ENCODE results near the gene CEP112. TPM values are rescaled to one million over a fixed set of nuclear protein-coding genes. Genes with fewer than 3 reads are reported as not detected.

The CEP112 gene
- total and polyA plus RNA-seq, 2 of the 8 experiments (the other 6 are each of a cell fraction or from before 2014, with no cell fraction given) = 0.62 to 3.1 TPM

DNA sequence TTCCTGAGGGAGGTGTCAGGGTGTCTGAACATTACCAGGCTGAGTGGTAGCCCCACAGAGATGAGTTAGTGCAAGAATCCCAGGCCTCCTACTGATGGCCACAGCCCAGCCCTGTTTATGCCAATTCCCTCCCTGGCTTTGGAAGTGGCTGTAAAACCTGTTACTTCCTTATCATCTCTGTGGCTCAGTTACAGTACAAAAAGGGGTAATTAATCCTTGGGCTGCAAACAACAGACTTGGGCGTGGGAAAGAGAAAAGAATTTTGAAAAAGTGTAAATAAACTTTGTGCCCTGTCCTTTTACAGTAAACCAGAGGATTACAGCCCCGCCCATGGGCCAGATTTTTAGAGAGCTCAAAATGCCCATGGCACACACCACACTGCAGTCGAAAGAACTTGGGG lies 557.4 kb downstream of the CEP112 start:
- no peak overlapping the region for H2BK12ac ChIP-seq (ENCODE audit: low read depth, low read length)
- DNase-seq (ENCODE audit: low read depth in 1 of 2, low spot score in 2 of 2) (no peak), FAIRE-seq (no peak)
- H2AK5ac ChIP-seq (ENCODE audit: low read depth, low read length) = no peak overlapping the region
- H3K4me3 ChIP-seq (ENCODE audit: extremely low read depth in 1 of 4, insufficient read depth in 2 of 4, low read depth in 3 of 4, low read length in 4 of 4) = no peak overlapping the region
- H2AFZ ChIP-seq (ENCODE audit: low read length) = no peak overlapping the region
- H4K5ac ChIP-seq (ENCODE audit: insufficient read length, low read depth, low read length) = no peak overlapping the region
- H4K91ac ChIP-seq (replicated peaks; ENCODE audit: insufficient read length, low read length) = no peak overlapping the region
- no peaks in the 10 kb centered on the region for H3K79me2 ChIP-seq (ENCODE audit: control insufficient read depth in 1 of 2, insufficient read depth in 2 of 2, low read length in 2 of 2)
- H3K4ac ChIP-seq (replicated peaks; ENCODE audit: insufficient read length, low read depth, low read length) = no peak overlapping the region
- no peak overlapping the region for H3K9ac ChIP-seq (replicated peaks in 1 of 4; ENCODE audit: extremely low read depth in 1 of 4, low read depth in 3 of 4, low read length in 3 of 4)
- peaks cover 0 to 5% (median 1%) of the 10 kb centered on the region in 4 experiments; a peak in 3 of 7 replicates for H3K4me1 ChIP-seq (replicated peaks in 1 of 4; ENCODE audit: control insufficient read depth in 3 of 4, insufficient read depth in 4 of 4, low read length in 3 of 4)
- no peak overlapping the region for H3K23ac ChIP-seq (ENCODE audit: insufficient read length)
- no peak overlapping the region for H3K27ac ChIP-seq (ENCODE audit: low read depth, low read length)
- POLR2A ChIA-PET (ENCODE audit: partially characterized antibody) = no interaction called here
- no peak overlapping the region for H3K4me2 ChIP-seq (ENCODE audit: insufficient read depth in 1 of 2, low read depth in 2 of 2, low read length in 2 of 2)
- no peak overlapping the region for H2BK120ac ChIP-seq (replicated peaks; ENCODE audit: low read depth, low read length)
- no peak overlapping the region for H2BK20ac ChIP-seq (ENCODE audit: low read length)
- no peaks in the 10 kb centered on the region for H3K79me1 ChIP-seq (ENCODE audit: low read depth, low read length)
- no peaks in the 10 kb centered on the region for H3K9me3 ChIP-seq (ENCODE audit: insufficient read depth in 2 of 2, low read depth in 1 of 2, low read length in 1 of 2)
- no peak overlapping the region for H2BK15ac ChIP-seq (ENCODE audit: low read length)
- H4K20me1 ChIP-seq (replicated peaks in 1 of 2; ENCODE audit: control insufficient read depth in 1 of 2, insufficient read depth in 2 of 2, low read length in 2 of 2) = no peaks in the 10 kb centered on the region
- no peak overlapping the region for H3K18ac ChIP-seq (ENCODE audit: extremely low read depth, low read length)
- WGBS, 2 experiments (ENCODE audit: extremely low coverage in 1 of 2, insufficient coverage in 1 of 2, insufficient read length in 1 of 2, insufficient replicate concordance in 2 of 2, low coverage in 1 of 2, low lambda C conversion rate in 2 of 2, missing lambda C conversion rate in 1 of 2) = 95% methylated on average over 3 of the region's 3 CpGs; no CpG with 5 or more reads in 1 of the 2 experiments
- no peaks in the 10 kb centered on the region for H3K27me3 ChIP-seq (replicated peaks in 1 of 4; ENCODE audit: control insufficient read depth in 3 of 4, extremely low read depth in 1 of 4, insufficient read depth in 3 of 4, low read length in 3 of 4)
- CTCF ChIA-PET (ENCODE audit: partially characterized antibody) = interaction anchor here (2.1 kb wide), 1 partner anchor 13 kb away, joined by 6 read pairs; no protein-coding TSS in a partner anchor
- H4K8ac ChIP-seq (ENCODE audit: extremely low read depth, insufficient read depth, low read length) = no peak overlapping the region
- H3K14ac ChIP-seq (ENCODE audit: insufficient read length) = no peak overlapping the region
- H3K36me3 ChIP-seq (ENCODE audit: control insufficient read depth in 2 of 4, insufficient read depth in 4 of 4, low read length in 3 of 4) = no peaks in the 10 kb centered on the region
- H3K56ac ChIP-seq (replicated peaks; ENCODE audit: insufficient read length, low read depth, low read length) = no peak overlapping the region
- no peaks in the 10 kb centered on the region for H3K23me2 ChIP-seq (ENCODE audit: low read depth, low read length)
- H2BK5ac ChIP-seq (ENCODE audit: low read depth, low read length) = no peak overlapping the region
- TF ChIP-seq FOSL1 (IDR thresholded peaks at IDR 0.05; ENCODE audit: insufficient read depth, low read depth, low read length) (no peak), SIRT6 (IDR thresholded peaks at IDR 0.05; ENCODE audit: low read length) (no peak), CHD2 (IDR thresholded peaks at IDR 0.05; ENCODE audit: low read length) (no peak), SP4 (IDR thresholded peaks at IDR 0.05; ENCODE audit: low read length) (no peak), KDM5A (IDR thresholded peaks at IDR 0.05; ENCODE audit: low read length) (no peak), TCF12 (IDR thresholded peaks at IDR 0.05; ENCODE audit: low read depth, low read length) (no peak), KDM1A (IDR thresholded peaks at IDR 0.05; ENCODE audit: borderline replicate concordance, low read length) (no peak), SIN3A (conservative IDR thresholded peaks at IDR 0.05 in 1 of 2, IDR thresholded peaks at IDR 0.05 in 1 of 2; ENCODE audit: low read depth in 1 of 2, low read length in 2 of 2) (no peak), GABPA (IDR thresholded peaks at IDR 0.05; ENCODE audit: borderline replicate concordance, insufficient read depth, low read length) (no peak)
- TF ChIP-seq, protein P1, sequence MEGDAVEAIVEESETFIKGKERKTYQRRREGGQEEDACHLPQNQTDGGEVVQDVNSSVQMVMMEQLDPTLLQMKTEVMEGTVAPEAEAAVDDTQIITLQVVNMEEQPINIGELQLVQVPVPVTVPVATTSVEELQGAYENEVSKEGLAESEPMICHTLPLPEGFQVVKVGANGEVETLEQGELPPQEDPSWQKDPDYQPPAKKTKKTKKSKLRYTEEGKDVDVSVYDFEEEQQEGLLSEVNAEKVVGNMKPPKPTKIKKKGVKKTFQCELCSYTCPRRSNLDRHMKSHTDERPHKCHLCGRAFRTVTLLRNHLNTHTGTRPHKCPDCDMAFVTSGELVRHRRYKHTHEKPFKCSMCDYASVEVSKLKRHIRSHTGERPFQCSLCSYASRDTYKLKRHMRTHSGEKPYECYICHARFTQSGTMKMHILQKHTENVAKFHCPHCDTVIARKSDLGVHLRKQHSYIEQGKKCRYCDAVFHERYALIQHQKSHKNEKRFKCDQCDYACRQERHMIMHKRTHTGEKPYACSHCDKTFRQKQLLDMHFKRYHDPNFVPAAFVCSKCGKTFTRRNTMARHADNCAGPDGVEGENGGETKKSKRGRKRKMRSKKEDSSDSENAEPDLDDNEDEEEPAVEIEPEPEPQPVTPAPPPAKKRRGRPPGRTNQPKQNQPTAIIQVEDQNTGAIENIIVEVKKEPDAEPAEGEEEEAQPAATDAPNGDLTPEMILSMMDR (IDR thresholded peaks at IDR 0.05; ENCODE audit: control extremely low read depth in 1 of 3, insufficient read depth in 1 of 3, low read depth in 1 of 3, low read length in 3 of 3) = no peak

All from H1 (cell line).